OCI-LY3 (cell line): ENCODE data around the gene MYO9A.

Experiments used
- H2AFZ ChIP-seq: fragments of 200-600, 300-600 bp; shearing (Covaris generic); 2 replicates; pipeline ENCODE4 v1.6.0; 2014; ENCODE audit warnings: antibody characterized with exemption, low read depth, low read length
- H3K27ac ChIP-seq: fragments of 200-600, 300-600 bp; sonication (generic); 2 replicates; pipeline ENCODE4 v1.5.1; 2014; ENCODE audit warnings: mild to moderate bottlenecking, low read length, moderate library complexity, mixed read lengths
- H3K27me3 ChIP-seq: fragments of 200-600, 300-600 bp; sonication (generic); 2 replicates; pipeline ENCODE4 v1.6.1; 2014; ENCODE audit warnings: low read depth, low read length, mixed read lengths
- H3K36me3 ChIP-seq: fragments of 200-600, 300-600 bp; sonication (generic); replicated peaks from 2 replicates; pipeline ENCODE3; 2014; ENCODE audit warnings: low read depth, low read length, mixed read lengths
- H3K4me1 ChIP-seq: fragments of 300-600, 200-600 bp; sonication (generic); 2 replicates; pipeline ENCODE4 v1.6.1; 2014; ENCODE audit warnings: low read length, mixed read lengths
- H3K4me2 ChIP-seq: fragments of 200-600, 300-600 bp; sonication (generic); 2 replicates; pipeline ENCODE4 v1.6.1; 2014; ENCODE audit warnings: low read length, mixed read lengths
- H3K4me3 ChIP-seq: fragments of 300-600, 200-600 bp; sonication (generic); 2 replicates; pipeline ENCODE4 v1.5.1; 2014; ENCODE audit warnings: antibody characterized with exemption, mild to moderate bottlenecking, low read length, moderate library complexity
- H3K79me2 ChIP-seq: fragments of 300-600, 200-600 bp; shearing (Covaris generic); 2 replicates; pipeline ENCODE4 v1.6.1; 2014; ENCODE audit warnings: mild to moderate bottlenecking, low read length, mixed read lengths
- H3K9ac ChIP-seq: fragments of 300-600, 200-600 bp; shearing (Covaris generic); 2 replicates; pipeline ENCODE4 v1.6.0; 2014; ENCODE audit warnings: mild to moderate bottlenecking, low read length, moderate library complexity
- H3K9me3 ChIP-seq: fragments of 200-600, 300-600 bp; shearing (Covaris generic); 2 replicates; pipeline ENCODE4 v1.6.1; 2014; ENCODE audit warnings: low read length, mixed read lengths; ENCODE audit not compliant: insufficient read depth
- H4K20me1 ChIP-seq: fragments of 200-600, 300-600 bp; sonication (generic); 2 replicates; pipeline ENCODE4 v1.6.1; 2016; ENCODE audit warnings: low read length, mixed read lengths; ENCODE audit not compliant: insufficient read depth
- CTCF ChIP-seq: fragments of 200-600, 300-600 bp; sonication (generic); IDR thresholded peaks from 2 replicates; pipeline ENCODE4 v1.5.1; 2014; ENCODE audit warnings: antibody characterized with exemption, low read length, low read depth
- EZH2phosphoT487 ChIP-seq: fragments of 200-600 bp; shearing (Covaris generic); IDR thresholded peaks from 2 replicates; pipeline ENCODE4 v1.6.1; 2018; ENCODE audit warnings: antibody characterized with exemption, mixed run types, low read depth

The MYO9A gene

DNA sequence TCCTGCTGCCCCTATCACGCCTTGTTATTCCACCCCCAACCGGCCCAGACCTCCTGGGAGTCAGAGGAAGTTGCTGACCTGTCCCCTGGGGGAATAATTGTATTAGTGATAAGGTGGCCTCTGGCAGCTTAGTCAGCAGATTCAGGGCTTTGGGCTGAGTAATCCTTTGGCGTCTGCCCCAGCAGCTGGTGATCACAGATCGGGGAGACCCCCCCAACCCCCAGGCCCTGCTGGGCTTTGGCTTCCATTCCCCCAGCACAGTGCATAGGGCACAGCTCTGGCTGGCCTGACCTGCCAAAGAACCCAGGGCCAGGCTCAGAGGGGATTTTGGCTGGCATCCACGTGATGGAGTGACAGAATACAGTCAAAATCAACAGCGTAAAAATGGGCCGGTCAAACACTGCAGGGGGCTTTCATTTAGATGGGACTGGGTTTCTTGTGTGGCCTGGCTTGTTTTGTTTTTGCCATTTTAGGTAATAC is 311.5 kb downstream of the MYO9A start:
- H3K4me2 ChIP-seq = no peak overlapping the region

DNA sequence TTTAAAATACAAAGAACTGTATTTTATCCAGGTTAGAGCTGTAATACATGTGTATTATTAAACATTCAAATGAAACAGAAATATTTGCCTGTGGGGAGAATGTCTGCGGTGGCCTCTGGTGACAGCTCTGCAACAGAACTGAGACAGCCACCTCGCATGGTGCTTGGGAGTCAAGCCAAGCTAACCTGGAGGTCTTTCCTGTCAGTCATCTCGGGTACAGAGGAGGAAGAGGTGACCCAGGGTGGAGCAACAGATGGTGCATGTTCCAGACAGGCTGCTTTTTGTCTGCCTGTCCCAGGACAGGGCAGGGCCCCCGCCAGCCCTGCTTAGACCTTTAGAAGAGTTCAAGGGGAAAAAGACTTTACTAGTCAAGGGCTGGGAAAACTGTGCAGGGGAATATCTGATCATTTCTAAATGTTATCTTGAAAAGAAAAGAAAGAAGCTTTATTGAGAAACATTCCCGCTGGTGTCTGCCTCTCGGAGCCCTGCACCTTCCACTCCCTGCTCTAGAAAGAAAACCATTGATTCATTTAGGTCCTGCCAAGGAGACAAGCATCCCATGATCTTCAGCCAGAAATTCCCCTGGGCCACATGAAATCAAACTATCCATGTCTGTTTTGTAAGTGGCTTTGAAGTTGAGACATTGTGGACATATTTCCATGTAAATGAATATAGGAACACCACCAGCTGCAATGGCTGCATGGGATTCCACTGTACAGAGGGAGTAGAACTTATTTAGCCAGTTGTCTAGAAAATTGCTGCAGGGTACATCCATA is 313.1 kb downstream of the MYO9A start:
- no peaks in the 10 kb centered on the region for H3K36me3 ChIP-seq
- H3K4me2 ChIP-seq = peak overlapping the region; percentile 4; the same call in 1 of the 2 replicates
- H2AFZ ChIP-seq = peak overlapping the region; percentile 10; the same call in 1 of the 2 replicates
- H3K27me3 ChIP-seq = no peaks in the 10 kb centered on the region
- TF ChIP-seq CTCF = no peak
- no peak for TF ChIP-seq EZH2phosphoT487
- H3K27ac ChIP-seq = no peak overlapping the region
- peaks cover 23% of the 10 kb centered on the region for H3K4me1 ChIP-seq
- H4K20me1 ChIP-seq = no peaks in the 10 kb centered on the region
- no peaks in the 10 kb centered on the region for H3K79me2 ChIP-seq
- H3K9me3 ChIP-seq = no peaks in the 10 kb centered on the region
- no peak overlapping the region for H3K4me3 ChIP-seq
- no peak overlapping the region for H3K9ac ChIP-seq

More for the DNA sequence above, 311.5 kb downstream of the MYO9A start:
- Histone ChIP-seq H2AFZ (no peak overlapping the region), H3K9me3 (no peaks in the 10 kb centered on the region), H4K20me1 (no peaks in the 10 kb centered on the region), H3K27ac (no peak overlapping the region), H3K27me3 (no peaks in the 10 kb centered on the region), H3K4me1 (peaks cover 20% of the 10 kb centered on the region), H3K79me2 (no peaks in the 10 kb centered on the region), H3K9ac (no peak overlapping the region), H3K4me3 (no peak overlapping the region), H3K36me3 (no peaks in the 10 kb centered on the region)
- TF ChIP-seq EZH2phosphoT487 = no peak
- TF ChIP-seq CTCF = no peak

DNA sequence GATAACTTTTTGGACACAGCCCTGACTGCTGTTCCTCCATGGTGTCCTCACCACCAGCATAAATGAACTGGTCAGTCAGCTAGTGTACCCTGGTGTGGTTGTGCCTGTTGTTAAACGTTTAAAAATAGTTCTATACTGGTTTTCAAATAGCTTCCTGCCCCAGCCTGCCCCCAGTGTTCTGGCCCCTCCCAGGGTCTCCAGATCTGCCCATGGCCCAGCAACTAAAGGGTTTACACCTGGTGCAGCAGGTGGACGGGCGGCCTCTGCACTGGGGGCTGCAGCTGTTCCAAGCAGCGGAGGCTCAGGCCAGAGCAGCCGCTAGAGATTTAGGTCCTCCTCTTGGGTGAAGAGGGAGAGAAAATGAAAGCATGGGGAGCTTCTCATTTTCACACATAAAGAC is 313.7 kb downstream of the MYO9A start:
- Histone ChIP-seq H3K9ac (no peak overlapping the region), H3K27ac (no peak overlapping the region), H3K4me2 (peak overlapping the region; percentile 31), H2AFZ (no peak overlapping the region), H3K79me2 (no peaks in the 10 kb centered on the region), H3K9me3 (no peaks in the 10 kb centered on the region), H3K4me1 (peaks cover 23% of the 10 kb centered on the region), H3K4me3 (no peak overlapping the region), H3K36me3 (no peaks in the 10 kb centered on the region), H4K20me1 (no peaks in the 10 kb centered on the region), H3K27me3 (no peaks in the 10 kb centered on the region)
- TF ChIP-seq CTCF (no peak), EZH2phosphoT487 (no peak)

GRCh38 chr15:71802770-71803169 is 315.2 kb downstream of the MYO9A start:
- no peaks in the 10 kb centered on the region for H4K20me1 ChIP-seq
- no peak overlapping the region for H3K27ac ChIP-seq
- H3K4me1 ChIP-seq = peaks cover 23% of the 10 kb centered on the region

More at GRCh38 chr15:71802770-71803169, 315.2 kb downstream of the MYO9A start:
- no peak overlapping the region for H3K4me3 ChIP-seq
- H3K27me3 ChIP-seq = no peaks in the 10 kb centered on the region
- TF ChIP-seq CTCF (peak; percentile 78), EZH2phosphoT487 (no peak)
- peak overlapping the region; percentile 19; the same call in 1 of the 2 replicates for H2AFZ ChIP-seq
- H3K9me3 ChIP-seq = no peaks in the 10 kb centered on the region
- no peaks in the 10 kb centered on the region for H3K79me2 ChIP-seq
- H3K36me3 ChIP-seq = no peaks in the 10 kb centered on the region
- H3K4me2 ChIP-seq = peak overlapping the region; percentile 36
- no peak overlapping the region for H3K9ac ChIP-seq
